Inflammatory macrophage treated with lipopolysaccharide for 4 hours (primary cell): ENCODE measurements around the gene KRTAP12-2.
"Not testable (repeated sequence)": the region's sequence is repeated elsewhere in the genome, so short reads cannot be mapped to it uniquely, and the experiment has no call there.

Source experiments
- DNase-seq: peaks from one replicate; pipeline ENCODE4 v3.0.0-alpha.2; 2020

The KRTAP12-2 gene

GRCh38 chr21:44702111-44702972, 35.6 kb upstream of the KRTAP12-2 start:
- DNase-seq = no peak

GRCh38 chr21:44701541-44701940, 34.8 kb upstream of the KRTAP12-2 start:
- DNase-seq = no peak

GRCh38 chr21:44701023-44701400, 34.3 kb upstream of the KRTAP12-2 start:
- no peak for DNase-seq

GRCh38 chr21:44700101-44701022, 33.6 kb upstream of the KRTAP12-2 start:
- no peak for DNase-seq

GRCh38 chr21:44699502-44700001, 32.8 kb upstream of the KRTAP12-2 start:
- DNase-seq = no peak

- no peak for DNase-seq
Measured at GRCh38 chr21:44697811-44698734, 31.3 kb upstream of the KRTAP12-2 start.

GRCh38 chr21:44697172-44697810, 30.6 kb upstream of the KRTAP12-2 start, which contains the start of gene KRTAP10-12:
Gene KRTAP10-12 (plus strand): TSS chr21:44697172. CDS start chr21:44697202, 30 bp downstream.
- not testable (repeated sequence) for DNase-seq

GRCh38 chr21:44696572-44696971, 29.8 kb upstream of the KRTAP12-2 start:
- no peak for DNase-seq

- no peak for DNase-seq
Measured at GRCh38 chr21:44695641-44696040, 28.9 kb upstream of the KRTAP12-2 start.

GRCh38 chr21:44695184-44695583, 28.5 kb upstream of the KRTAP12-2 start:
- no peak for DNase-seq

- no peak for DNase-seq
Measured at GRCh38 chr21:44694776-44695175, 28.0 kb upstream of the KRTAP12-2 start.

- DNase-seq = no peak
Measured at GRCh38 chr21:44692798-44693512, 26.2 kb upstream of the KRTAP12-2 start.

- no peak for DNase-seq
Measured at GRCh38 chr21:44691686-44692085, 25.0 kb upstream of the KRTAP12-2 start.

GRCh38 chr21:44689740-44690139, 23.0 kb upstream of the KRTAP12-2 start:
- not testable (repeated sequence) for DNase-seq

GRCh38 chr21:44687671-44688070, 20.9 kb upstream of the KRTAP12-2 start:
- no peak for DNase-seq

- DNase-seq = no peak
Measured at GRCh38 chr21:44686843-44687561, 20.3 kb upstream of the KRTAP12-2 start.

- DNase-seq = no peak
Measured at GRCh38 chr21:44686000-44686781, 19.5 kb upstream of the KRTAP12-2 start.

- not testable (repeated sequence) for DNase-seq
Measured at GRCh38 chr21:44685050-44685449, 18.3 kb upstream of the KRTAP12-2 start.

GRCh38 chr21:44684483-44684882, 17.8 kb upstream of the KRTAP12-2 start:
- no peak for DNase-seq
